Transverse colon (tissue), 4 donors: ENCODE measurements around the gene SETD5. TPM values are rescaled to one million over a fixed set of nuclear protein-coding genes. Genes with fewer than 3 reads are reported as not detected.

Experiments used
- DNase-seq: peaks from one replicate; pipeline ENCODE4 v3.0.0-alpha.2; 2019
- H3K27ac ChIP-seq, 4 donors: fragments of 200-600 bp; sonication (generic); 2 replicates each; pipeline ENCODE4 v1.5.1; 2016 to 2018; ENCODE audit warnings: inconsistent platforms in 4 of 4
- H3K27me3 ChIP-seq: fragments of 200-600 bp; sonication (generic); 2 replicates; pipeline ENCODE4 v1.5.1; 2017; ENCODE audit warnings: inconsistent platforms
- H3K36me3 ChIP-seq, 4 donors: fragments of 200-600 bp; sonication (generic); 2 replicates each; pipeline ENCODE4 v1.5.1; 2017 to 2019; ENCODE audit warnings: inconsistent platforms in 4 of 4
- H3K4me1 ChIP-seq, 4 donors: fragments of 200-600 bp; sonication (generic); 2 replicates each; pipeline ENCODE4 v1.5.1; 2017 to 2020; ENCODE audit warnings: inconsistent platforms in 4 of 4
- H3K4me3 ChIP-seq, 4 donors: fragments of 200-600 bp; sonication (generic); 1 replicate in 1 of 4; 2 replicates in 3 of 4; pipeline versions ENCODE4 v1.5.1 to v1.6.1; 2017 to 2019; ENCODE audit warnings: inconsistent platforms in 4 of 4
- H3K9me3 ChIP-seq, 2 donors: fragments of 200-600 bp; sonication (generic); 2 replicates each; pipeline ENCODE4 v1.5.1; 2017 to 2019; ENCODE audit warnings: inconsistent platforms in 2 of 2
- EP300 ChIP-seq: sonication (generic); formaldehyde crosslinking; IDR thresholded peaks from one replicate; pipeline ENCODE4 v1.6.1; 2017; ENCODE audit warnings: antibody characterized with exemption, low read depth
- POLR2A ChIP-seq: fragments of 450-650 bp; IDR thresholded peaks from one replicate; pipeline ENCODE4 v1.6.1; 2016; ENCODE audit warnings: antibody characterized with exemption, mild to moderate bottlenecking, moderate library complexity
- POLR2AphosphoS5 ChIP-seq, 3 donors: sonication (generic); formaldehyde crosslinking; IDR thresholded peaks; one replicate each; pipeline ENCODE4 v1.6.1; 2016; ENCODE audit warnings: antibody characterized with exemption in 3 of 3
- WGBS, 2 donors: methylation state at CpG; one replicate each; pipeline ENCODE4 v1.1.5; 2018; ENCODE audit warnings: low coverage in 1 of 2; 5-methylcytosine and 5-hydroxymethylcytosine counted together
- in situ Hi-C, 4 donors: fragments of 200-750 bp; cut with MboI; loops; one replicate each; pipeline versions ENCODE4 v1.15.0 to v1.15.1; 2017; ENCODE audit warnings: low sequenced_read_pairs in 3 of 4, low pct_ligation_motif_present in 1 of 4, low pct_unique_long_range_greater_than_20kb in 1 of 4
- intact Hi-C: fragments of 100-400 bp; cut with DNase I; formaldehyde crosslinking; loops from one replicate; pipeline ENCODE4 v1.15.1; 2023; ENCODE audit warnings: low total_unique reads
- total RNA-seq, 4 donors: library from RNA; depleted of rRNA; stranded (reverse); fragments of >200 nt; gene quantifications; one replicate each; pipeline ENCODE4 v1.1.0, GENCODE V29; 2016
- TF ChIP-seq, protein P1 (sequence below), 5 experiments: fragments of 200-600 bp in 3 of 5; fragments of 450-650 bp in 2 of 5; sonication (generic) in 3 of 5; IDR thresholded peaks; 1 replicate in 2 of 5; 2 replicates in 3 of 5; pipeline ENCODE4 v1.5.1; 2016 to 2017; ENCODE audit warnings: antibody characterized with exemption in 5 of 5, inconsistent platforms in 3 of 5, mild to moderate bottlenecking in 2 of 5, moderate library complexity in 1 of 5

Gene SETD5
- total RNA-seq, 4 donors from 2014 or later, result 70.6 to 161 (median 129) TPM

DNA sequence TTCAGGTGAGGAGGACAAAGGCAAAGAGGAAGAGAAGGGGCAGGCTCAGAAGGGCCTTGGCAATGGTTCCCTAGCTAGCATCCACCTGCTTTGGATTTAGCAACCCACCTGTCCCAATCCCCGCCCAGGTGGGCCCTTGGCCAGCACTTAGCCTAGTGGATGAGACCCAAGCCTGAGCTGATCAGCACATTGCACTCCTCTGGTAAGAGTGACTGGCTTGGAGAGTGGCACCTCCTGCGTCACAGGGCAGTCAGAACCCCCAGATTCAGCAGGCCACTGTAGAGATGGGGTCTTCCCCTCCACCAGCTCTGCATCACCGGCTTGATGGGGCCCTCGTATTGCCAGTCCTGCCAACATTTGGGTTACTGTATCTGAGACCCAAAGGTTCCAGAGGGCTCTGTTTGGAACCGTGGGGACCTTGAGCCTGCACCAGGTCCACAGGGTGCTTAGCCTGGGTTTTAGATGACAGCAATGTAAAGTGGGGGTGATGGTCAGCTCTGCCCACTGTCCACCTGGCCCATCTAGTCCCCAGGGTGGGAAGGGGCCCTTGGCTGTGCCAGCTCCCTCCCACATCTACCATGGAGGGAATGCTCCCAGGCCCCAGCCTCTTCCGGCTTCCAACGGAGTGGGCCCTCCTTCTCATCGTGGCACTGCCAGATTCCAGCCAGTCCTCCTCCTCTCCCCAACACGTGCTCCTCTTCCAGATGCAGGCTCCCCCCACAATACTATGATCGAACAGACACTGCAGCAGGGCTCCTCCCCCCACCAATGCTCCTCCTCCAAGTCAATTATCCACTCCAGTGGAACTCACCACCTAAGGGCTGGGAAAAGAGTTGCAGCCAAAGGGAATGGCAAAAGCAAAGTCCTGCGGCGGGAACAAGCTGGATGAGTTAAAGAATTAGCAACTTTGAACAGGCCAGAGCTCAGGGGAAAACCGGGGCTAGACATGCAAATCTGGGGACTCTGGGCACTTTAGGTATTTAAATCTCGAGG lies 110.5 kb downstream of the SETD5 start:
- 43 to 54% methylated on average over 1 to 14 of the region's 14 CpGs for WGBS, 2 donors
- Histone ChIP-seq H3K4me1 (no peaks in the 10 kb centered on the region), H3K4me3 (no peak overlapping the region), H3K36me3 (no peaks in the 10 kb centered on the region), H3K27ac (no peak overlapping the region), H3K9me3 (no peaks in the 10 kb centered on the region), H3K27me3 (peaks cover 29% of the 10 kb centered on the region)
- in situ Hi-C loops (no loop called here), intact Hi-C loops (no loop called here)
- no peak for DNase-seq
- TF ChIP-seq, protein P1, sequence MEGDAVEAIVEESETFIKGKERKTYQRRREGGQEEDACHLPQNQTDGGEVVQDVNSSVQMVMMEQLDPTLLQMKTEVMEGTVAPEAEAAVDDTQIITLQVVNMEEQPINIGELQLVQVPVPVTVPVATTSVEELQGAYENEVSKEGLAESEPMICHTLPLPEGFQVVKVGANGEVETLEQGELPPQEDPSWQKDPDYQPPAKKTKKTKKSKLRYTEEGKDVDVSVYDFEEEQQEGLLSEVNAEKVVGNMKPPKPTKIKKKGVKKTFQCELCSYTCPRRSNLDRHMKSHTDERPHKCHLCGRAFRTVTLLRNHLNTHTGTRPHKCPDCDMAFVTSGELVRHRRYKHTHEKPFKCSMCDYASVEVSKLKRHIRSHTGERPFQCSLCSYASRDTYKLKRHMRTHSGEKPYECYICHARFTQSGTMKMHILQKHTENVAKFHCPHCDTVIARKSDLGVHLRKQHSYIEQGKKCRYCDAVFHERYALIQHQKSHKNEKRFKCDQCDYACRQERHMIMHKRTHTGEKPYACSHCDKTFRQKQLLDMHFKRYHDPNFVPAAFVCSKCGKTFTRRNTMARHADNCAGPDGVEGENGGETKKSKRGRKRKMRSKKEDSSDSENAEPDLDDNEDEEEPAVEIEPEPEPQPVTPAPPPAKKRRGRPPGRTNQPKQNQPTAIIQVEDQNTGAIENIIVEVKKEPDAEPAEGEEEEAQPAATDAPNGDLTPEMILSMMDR (IDR thresholded peaks at IDR 0.05), result no peak
- TF ChIP-seq EP300 (no peak), POLR2A (no peak), POLR2AphosphoS5 (IDR thresholded peaks at IDR 0.05) (no peak)

DNA sequence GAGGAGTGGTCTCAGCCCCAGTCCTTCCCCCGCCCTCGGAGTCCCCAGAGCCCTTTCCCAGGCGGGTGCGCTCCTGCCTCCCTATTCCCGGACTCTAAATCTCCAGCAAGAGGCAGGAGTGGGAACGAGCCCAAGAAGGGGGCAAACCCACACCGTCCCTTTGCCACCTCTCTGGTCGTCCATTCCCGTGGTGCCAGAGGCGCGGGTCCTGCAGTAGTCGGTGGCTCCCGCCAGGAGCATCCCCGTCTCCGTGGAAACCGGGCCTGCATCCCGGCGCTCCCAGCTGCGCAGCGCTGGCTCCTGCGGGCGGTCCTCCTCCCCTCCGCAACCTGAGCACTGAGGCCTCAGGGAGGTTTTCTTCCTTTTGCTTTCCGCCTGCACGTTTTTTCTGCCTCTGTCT lies 111.4 kb downstream of the SETD5 start:
- intact Hi-C loops (no loop called here), in situ Hi-C loops (no loop called here)
- no peak for DNase-seq
- WGBS, 2 donors, result 27 to 40% methylated on average over 2 to 24 of the region's 25 CpGs
- Histone ChIP-seq H3K4me1 (no peaks in the 10 kb centered on the region), H3K9me3 (no peaks in the 10 kb centered on the region), H3K27me3 (peaks cover 29% of the 10 kb centered on the region), H3K36me3 (no peaks in the 10 kb centered on the region), H3K27ac (no peak overlapping the region), H3K4me3 (no peak overlapping the region)
- TF ChIP-seq, protein P1 (IDR thresholded peaks at IDR 0.05), result no peak
- TF ChIP-seq EP300 (no peak), POLR2AphosphoS5 (IDR thresholded peaks at IDR 0.05) (no peak), POLR2A (no peak)

DNA sequence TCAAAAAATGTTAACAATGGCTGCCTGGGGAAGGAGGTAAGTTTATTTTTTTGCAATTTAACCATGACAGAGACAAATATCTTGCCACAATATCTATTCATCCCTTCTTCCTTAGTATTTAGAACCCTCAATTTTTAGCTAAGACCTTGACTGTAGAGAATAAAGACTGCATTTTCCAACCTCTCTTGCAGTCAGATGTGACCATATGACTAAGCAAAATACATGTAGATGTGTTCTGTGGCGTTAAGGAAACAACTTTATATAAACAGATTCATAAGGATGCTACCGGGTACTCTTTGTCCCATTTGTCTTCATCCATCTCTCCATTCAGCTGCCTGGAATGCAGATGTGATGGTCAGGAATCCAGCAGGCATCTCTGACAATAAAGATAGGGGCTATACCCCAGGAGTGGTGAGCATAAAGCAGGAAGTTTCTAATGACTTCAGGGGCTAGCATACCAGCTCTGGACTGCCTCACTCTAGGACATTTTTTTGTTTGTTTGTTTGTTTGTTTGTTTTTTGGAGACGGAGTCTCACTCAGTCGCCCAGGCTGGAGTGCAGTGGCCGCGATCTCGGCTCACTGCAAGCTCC lies 115.1 kb downstream of the SETD5 start:
- Histone ChIP-seq H3K27me3 (peaks cover 28% of the 10 kb centered on the region), H3K27ac (no peak overlapping the region), H3K9me3 (no peaks in the 10 kb centered on the region), H3K4me1 (no peaks in the 10 kb centered on the region), H3K4me3 (no peak overlapping the region), H3K36me3 (no peaks in the 10 kb centered on the region)
- intact Hi-C loops, result no loop called here
- in situ Hi-C loops, result no loop called here
- TF ChIP-seq POLR2A (no peak), POLR2AphosphoS5 (IDR thresholded peaks at IDR 0.05) (no peak), EP300 (no peak)
- TF ChIP-seq, protein P1 (IDR thresholded peaks at IDR 0.05), result no peak
- 53 to 54% methylated on average over 3 to 7 of the region's 7 CpGs for WGBS, 2 donors
- DNase-seq, result no peak

DNA sequence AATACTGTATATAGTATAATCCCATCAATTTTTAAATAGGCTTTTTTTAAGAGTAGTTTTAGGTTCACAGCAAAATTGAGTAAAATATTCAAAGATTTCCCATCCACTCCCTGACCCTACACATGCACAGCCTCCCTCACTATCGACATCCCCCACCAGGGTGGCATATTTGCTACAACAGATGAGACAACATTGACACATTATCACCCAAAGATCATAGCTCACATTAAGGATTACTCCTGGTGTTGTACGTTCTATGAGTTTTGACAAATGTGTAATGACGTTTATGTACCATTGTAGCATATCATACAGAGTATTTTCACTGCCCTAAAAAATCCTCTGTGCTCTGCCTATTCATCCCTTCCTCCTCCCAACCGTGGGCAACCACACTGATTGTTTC lies 116.9 kb downstream of the SETD5 start:
- Histone ChIP-seq H3K4me3 (no peak overlapping the region), H3K4me1 (no peaks in the 10 kb centered on the region), H3K27ac (no peak overlapping the region), H3K27me3 (peaks cover 15% of the 10 kb centered on the region), H3K36me3 (no peaks in the 10 kb centered on the region), H3K9me3 (no peaks in the 10 kb centered on the region)
- DNase-seq, result no peak
- TF ChIP-seq, protein P1 (IDR thresholded peaks at IDR 0.05), result no peak
- TF ChIP-seq POLR2AphosphoS5 (IDR thresholded peaks at IDR 0.05) (no peak), EP300 (no peak), POLR2A (no peak)
- in situ Hi-C loops (no loop called here), intact Hi-C loops (no loop called here)
- WGBS, 2 donors, result 59 to 66% methylated on average over 4 of the region's 4 CpGs
